H1 (cell line): ENCODE data around the gene NKAIN4. TPM values are rescaled to one million over a fixed set of nuclear protein-coding genes. Genes with fewer than 3 reads are reported as not detected.

Source experiments
- POLR2A ChIP-seq, 2 experiments: IDR thresholded peaks; 1 replicate in 1 of 2; 2 replicates in 1 of 2; pipeline ENCODE4 v1.6.1; 2011; ENCODE audit warnings: low read depth in 2 of 2, low read length in 2 of 2, mild to moderate bottlenecking in 2 of 2; ENCODE audit errors: control extremely low read depth in 1 of 2
- polyA plus RNA-seq, 7 experiments: library from polyadenylated mRNA; depleted of rRNA in 3 of 7; stranded (reverse) in 5 of 7; unstranded in 2 of 7; fragments of >200 nt in 5 of 7; fragments of 200-250 nt in 2 of 7; gene quantifications; 1 replicate in 5 of 7; 2 replicates in 1 of 7; 4 replicates in 1 of 7; pipeline versions ENCODE4 v1.2.1 to v1.2.3, GENCODE V29; 2011 to 2013; ENCODE audit warnings: missing spikeins in 2 of 7, mixed read lengths in 2 of 7
- total RNA-seq: library from RNA; stranded (reverse); fragmentation: NEBNext Ultra II Directional; extraction: Animal tissue kit (Norgen Biotek cat#: 25700); gene quantifications from 2 replicates; pipeline ENCODE4 v1.2.1, GENCODE V29; 2021
- TF ChIP-seq, protein P1 (sequence below): IDR thresholded peaks from 2 replicates; pipeline ENCODE4 v1.6.1; 2011; ENCODE audit warnings: low read length, improper control_type of control experiment

Gene NKAIN4
- total and polyA plus RNA-seq, 2 of the 8 experiments (the other 6 are each of a cell fraction or from before 2014, with no cell fraction given), result 6.9 to 17.0 TPM

DNA sequence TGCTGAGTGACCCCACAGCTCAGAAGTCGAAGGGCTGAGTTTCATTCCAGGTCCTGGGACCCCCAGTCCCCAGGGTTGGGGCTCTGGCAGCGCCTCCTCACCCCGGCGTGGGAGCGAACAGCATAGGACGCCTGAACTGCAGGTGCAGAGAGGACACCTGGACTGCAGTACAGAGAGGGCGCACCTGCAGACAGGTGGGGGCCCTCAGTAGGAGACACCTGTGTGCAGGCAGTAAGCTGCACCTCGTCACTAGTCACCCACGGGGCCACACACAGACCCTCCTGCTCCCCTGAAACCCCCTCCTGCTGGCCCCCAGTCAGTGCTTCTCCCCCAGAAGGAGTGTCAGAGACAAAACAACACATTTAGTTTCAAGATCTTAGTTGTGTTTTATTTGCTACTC, 8.6 kb upstream of the NKAIN4 start (continued):
- TF ChIP-seq, protein P1, sequence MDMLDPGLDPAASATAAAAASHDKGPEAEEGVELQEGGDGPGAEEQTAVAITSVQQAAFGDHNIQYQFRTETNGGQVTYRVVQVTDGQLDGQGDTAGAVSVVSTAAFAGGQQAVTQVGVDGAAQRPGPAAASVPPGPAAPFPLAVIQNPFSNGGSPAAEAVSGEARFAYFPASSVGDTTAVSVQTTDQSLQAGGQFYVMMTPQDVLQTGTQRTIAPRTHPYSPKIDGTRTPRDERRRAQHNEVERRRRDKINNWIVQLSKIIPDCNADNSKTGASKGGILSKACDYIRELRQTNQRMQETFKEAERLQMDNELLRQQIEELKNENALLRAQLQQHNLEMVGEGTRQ, result no peak
- TF ChIP-seq POLR2A (IDR thresholded peaks at IDR 0.05; ENCODE audit: control extremely low read depth in 1 of 2, low read depth in 2 of 2, low read length in 2 of 2), result no peak
